ENCODE measurements around the gene LDLRAP1. TPM values are rescaled to one million over a fixed set of nuclear protein-coding genes. Genes with fewer than 3 reads are reported as not detected.
A peak's percentile ranks its signal among the peaks of the same experiment; 100 is the strongest.

Gene LDLRAP1
- total and polyA plus RNA-seq, 9 of the 15 experiments (the other 6 are each of a cell fraction or from before 2014, with no cell fraction given), result 0.56 to 29.6 (median 16.2) TPM

GRCh38 chr1:25549273-25550154 lies 6.1 kb downstream of the LDLRAP1 start (continued):
- TF ChIP-seq ETV6 (IDR thresholded peaks at IDR 0.05; ENCODE audit: borderline replicate concordance in 1 of 2, low read depth in 2 of 2, low read length in 1 of 2), result no peak
- TF ChIP-seq ETV6 (CRISPR knock-in tag; IDR thresholded peaks at IDR 0.05; ENCODE audit: borderline replicate concordance), result no peak
- TF ChIP-seq, protein P1, sequence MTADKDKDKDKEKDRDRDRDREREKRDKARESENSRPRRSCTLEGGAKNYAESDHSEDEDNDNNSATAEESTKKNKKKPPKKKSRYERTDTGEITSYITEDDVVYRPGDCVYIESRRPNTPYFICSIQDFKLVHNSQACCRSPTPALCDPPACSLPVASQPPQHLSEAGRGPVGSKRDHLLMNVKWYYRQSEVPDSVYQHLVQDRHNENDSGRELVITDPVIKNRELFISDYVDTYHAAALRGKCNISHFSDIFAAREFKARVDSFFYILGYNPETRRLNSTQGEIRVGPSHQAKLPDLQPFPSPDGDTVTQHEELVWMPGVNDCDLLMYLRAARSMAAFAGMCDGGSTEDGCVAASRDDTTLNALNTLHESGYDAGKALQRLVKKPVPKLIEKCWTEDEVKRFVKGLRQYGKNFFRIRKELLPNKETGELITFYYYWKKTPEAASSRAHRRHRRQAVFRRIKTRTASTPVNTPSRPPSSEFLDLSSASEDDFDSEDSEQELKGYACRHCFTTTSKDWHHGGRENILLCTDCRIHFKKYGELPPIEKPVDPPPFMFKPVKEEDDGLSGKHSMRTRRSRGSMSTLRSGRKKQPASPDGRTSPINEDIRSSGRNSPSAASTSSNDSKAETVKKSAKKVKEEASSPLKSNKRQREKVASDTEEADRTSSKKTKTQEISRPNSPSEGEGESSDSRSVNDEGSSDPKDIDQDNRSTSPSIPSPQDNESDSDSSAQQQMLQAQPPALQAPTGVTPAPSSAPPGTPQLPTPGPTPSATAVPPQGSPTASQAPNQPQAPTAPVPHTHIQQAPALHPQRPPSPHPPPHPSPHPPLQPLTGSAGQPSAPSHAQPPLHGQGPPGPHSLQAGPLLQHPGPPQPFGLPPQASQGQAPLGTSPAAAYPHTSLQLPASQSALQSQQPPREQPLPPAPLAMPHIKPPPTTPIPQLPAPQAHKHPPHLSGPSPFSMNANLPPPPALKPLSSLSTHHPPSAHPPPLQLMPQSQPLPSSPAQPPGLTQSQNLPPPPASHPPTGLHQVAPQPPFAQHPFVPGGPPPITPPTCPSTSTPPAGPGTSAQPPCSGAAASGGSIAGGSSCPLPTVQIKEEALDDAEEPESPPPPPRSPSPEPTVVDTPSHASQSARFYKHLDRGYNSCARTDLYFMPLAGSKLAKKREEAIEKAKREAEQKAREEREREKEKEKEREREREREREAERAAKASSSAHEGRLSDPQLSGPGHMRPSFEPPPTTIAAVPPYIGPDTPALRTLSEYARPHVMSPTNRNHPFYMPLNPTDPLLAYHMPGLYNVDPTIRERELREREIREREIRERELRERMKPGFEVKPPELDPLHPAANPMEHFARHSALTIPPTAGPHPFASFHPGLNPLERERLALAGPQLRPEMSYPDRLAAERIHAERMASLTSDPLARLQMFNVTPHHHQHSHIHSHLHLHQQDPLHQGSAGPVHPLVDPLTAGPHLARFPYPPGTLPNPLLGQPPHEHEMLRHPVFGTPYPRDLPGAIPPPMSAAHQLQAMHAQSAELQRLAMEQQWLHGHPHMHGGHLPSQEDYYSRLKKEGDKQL (CRISPR knock-in tag; IDR thresholded peaks at IDR 0.05; ENCODE audit: borderline replicate concordance), result no peak
- TF ChIP-seq ZNF583 (CRISPR knock-in tag; IDR thresholded peaks at IDR 0.05), result peak; percentile 63; the same call in 1 of the 2 replicates
- no peak for TF ChIP-seq XRCC3 (IDR thresholded peaks at IDR 0.05)
- TF ChIP-seq RBM39 (optimal IDR thresholded peaks at IDR 0.05; ENCODE audit: low read depth, low read length), result peak; percentile 15
- TF ChIP-seq, protein P2, sequence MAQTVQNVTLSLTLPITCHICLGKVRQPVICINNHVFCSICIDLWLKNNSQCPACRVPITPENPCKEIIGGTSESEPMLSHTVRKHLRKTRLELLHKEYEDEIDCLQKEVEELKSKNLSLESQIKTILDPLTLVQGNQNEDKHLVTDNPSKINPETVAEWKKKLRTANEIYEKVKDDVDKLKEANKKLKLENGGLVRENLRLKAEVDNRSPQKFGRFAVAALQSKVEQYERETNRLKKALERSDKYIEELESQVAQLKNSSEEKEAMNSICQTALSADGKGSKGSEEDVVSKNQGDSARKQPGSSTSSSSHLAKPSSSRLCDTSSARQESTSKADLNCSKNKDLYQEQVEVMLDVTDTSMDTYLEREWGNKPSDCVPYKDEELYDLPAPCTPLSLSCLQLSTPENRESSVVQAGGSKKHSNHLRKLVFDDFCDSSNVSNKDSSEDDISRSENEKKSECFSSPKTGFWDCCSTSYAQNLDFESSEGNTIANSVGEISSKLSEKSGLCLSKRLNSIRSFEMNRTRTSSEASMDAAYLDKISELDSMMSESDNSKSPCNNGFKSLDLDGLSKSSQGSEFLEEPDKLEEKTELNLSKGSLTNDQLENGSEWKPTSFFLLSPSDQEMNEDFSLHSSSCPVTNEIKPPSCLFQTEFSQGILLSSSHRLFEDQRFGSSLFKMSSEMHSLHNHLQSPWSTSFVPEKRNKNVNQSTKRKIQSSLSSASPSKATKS (CRISPR knock-in tag; IDR thresholded peaks at IDR 0.05), result no peak
- no peak for TF ChIP-seq ZNF655 (CRISPR knock-in tag; IDR thresholded peaks at IDR 0.05)
- TF ChIP-seq, protein P3, sequence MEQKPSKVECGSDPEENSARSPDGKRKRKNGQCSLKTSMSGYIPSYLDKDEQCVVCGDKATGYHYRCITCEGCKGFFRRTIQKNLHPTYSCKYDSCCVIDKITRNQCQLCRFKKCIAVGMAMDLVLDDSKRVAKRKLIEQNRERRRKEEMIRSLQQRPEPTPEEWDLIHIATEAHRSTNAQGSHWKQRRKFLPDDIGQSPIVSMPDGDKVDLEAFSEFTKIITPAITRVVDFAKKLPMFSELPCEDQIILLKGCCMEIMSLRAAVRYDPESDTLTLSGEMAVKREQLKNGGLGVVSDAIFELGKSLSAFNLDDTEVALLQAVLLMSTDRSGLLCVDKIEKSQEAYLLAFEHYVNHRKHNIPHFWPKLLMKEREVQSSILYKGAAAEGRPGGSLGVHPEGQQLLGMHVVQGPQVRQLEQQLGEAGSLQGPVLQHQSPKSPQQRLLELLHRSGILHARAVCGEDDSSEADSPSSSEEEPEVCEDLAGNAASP (IDR thresholded peaks at IDR 0.05), result no peak
- TF ChIP-seq, protein P4, sequence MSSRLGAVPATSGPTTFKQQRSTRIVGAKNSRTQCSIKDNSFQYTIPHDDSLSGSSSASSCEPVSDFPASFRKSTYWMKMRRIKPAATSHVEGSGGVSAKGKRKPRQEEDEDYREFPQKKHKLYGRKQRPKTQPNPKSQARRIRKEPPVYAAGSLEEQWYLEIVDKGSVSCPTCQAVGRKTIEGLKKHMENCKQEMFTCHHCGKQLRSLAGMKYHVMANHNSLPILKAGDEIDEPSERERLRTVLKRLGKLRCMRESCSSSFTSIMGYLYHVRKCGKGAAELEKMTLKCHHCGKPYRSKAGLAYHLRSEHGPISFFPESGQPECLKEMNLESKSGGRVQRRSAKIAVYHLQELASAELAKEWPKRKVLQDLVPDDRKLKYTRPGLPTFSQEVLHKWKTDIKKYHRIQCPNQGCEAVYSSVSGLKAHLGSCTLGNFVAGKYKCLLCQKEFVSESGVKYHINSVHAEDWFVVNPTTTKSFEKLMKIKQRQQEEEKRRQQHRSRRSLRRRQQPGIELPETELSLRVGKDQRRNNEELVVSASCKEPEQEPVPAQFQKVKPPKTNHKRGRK (tag; IDR thresholded peaks at IDR 0.05), result no peak
- no peak for TF ChIP-seq TGIF2 (CRISPR knock-in tag; IDR thresholded peaks at IDR 0.05)
- peak; percentile 73; the same call in 1 of the 2 replicates for TF ChIP-seq ZKSCAN8 (CRISPR knock-in tag; IDR thresholded peaks at IDR 0.05)
- TF ChIP-seq ZNF224 (CRISPR knock-in tag; IDR thresholded peaks at IDR 0.05), result 0 out of 2 replicates have a peak, but pooled peaks have one; percentile 12
- TF ChIP-seq NFYB (IDR thresholded peaks at IDR 0.05; ENCODE audit: extremely low read depth, insufficient read length), result peak; percentile 48
- 0 out of 2 replicates have a peak, but pooled peaks have one; percentile 72 for TF ChIP-seq DPF2 (IDR thresholded peaks at IDR 0.05)

Data from K562 (cell line).